GM12878 (cell line): ENCODE data around the gene TAAR9.

Source experiments
- CTCF ChIP-seq, 3 experiments: IDR thresholded peaks in 2 of 3; conservative IDR thresholded peaks in 1 of 3; 2 replicates each; pipeline ENCODE4 v1.5.1; 2011; ENCODE audit warnings: low read depth in 3 of 3, low read length in 3 of 3, mild to moderate bottlenecking in 3 of 3, control low read depth in 2 of 3, moderate library complexity in 2 of 3, inconsistent platforms in 1 of 3, mixed read lengths in 1 of 3; ENCODE audit not compliant: control insufficient read depth in 2 of 3, insufficient read depth in 1 of 3; ENCODE audit errors: extremely low read depth in 1 of 3
- IRF3 ChIP-seq: fragments of 450-650 bp; IDR thresholded peaks from 2 replicates; pipeline ENCODE4 v1.6.1; 2014; ENCODE audit warnings: mild to moderate bottlenecking
- NFYB ChIP-seq: IDR thresholded peaks from 2 replicates; pipeline ENCODE4 v1.6.1; 2011; ENCODE audit warnings: low read depth, mild to moderate bottlenecking, low read length, improper control_type of control experiment, moderate library complexity; ENCODE audit not compliant: insufficient read depth

GRCh38 chr6:132584698-132585097 lies 46.6 kb downstream of the TAAR9 start:
- TF ChIP-seq CTCF (IDR thresholded peaks at IDR 0.05 in 2 of 3, conservative IDR thresholded peaks at IDR 0.05 in 1 of 3; ENCODE audit: control insufficient read depth in 2 of 3, extremely low read depth in 1 of 3, insufficient read depth in 1 of 3, low read depth in 3 of 3, low read length in 3 of 3) (no peak), IRF3 (no peak), NFYB (no peak)
